Ovary (tissue), 3 donors: ENCODE data around the gene CDADC1.

Experiments
- EP300 ChIP-seq: sonication (generic); formaldehyde crosslinking; IDR thresholded peaks from one replicate; pipeline ENCODE4 v1.6.1; 2017; ENCODE audit warnings: antibody characterized with exemption
- TF ChIP-seq, protein P1 (sequence below), 3 donors: fragments of 450-650 bp in 2 of 3; fragments of 200-600 bp in 1 of 3; IDR thresholded peaks; one replicate each; pipeline versions ENCODE4 v1.5.1 to v1.8.0; 2016 to 2022; ENCODE audit warnings: antibody characterized with exemption in 3 of 3, mild to moderate bottlenecking in 1 of 3
- donor health status: DM: no; HTN: no; CAD: no.

DNA sequence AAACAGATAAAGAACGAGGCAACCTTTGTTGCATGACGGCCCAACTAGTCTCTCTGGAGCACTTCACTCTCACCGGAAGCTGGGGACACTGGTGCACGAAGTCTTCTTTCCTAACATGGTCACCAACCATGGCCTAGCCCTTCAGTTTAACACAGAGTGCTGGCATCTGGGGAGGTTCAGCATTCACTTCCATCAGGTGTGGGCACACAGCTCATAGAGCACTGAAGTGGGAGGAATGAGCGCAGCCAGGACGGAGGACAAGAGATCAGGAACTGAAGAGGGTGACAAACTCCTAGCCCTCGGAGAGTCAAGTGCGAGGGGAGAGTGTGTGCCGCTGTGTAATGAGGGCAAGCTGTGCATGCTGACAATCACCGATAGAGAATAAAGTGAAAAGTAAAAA lies 92.4 kb downstream of the CDADC1 start:
- TF ChIP-seq, protein P1, sequence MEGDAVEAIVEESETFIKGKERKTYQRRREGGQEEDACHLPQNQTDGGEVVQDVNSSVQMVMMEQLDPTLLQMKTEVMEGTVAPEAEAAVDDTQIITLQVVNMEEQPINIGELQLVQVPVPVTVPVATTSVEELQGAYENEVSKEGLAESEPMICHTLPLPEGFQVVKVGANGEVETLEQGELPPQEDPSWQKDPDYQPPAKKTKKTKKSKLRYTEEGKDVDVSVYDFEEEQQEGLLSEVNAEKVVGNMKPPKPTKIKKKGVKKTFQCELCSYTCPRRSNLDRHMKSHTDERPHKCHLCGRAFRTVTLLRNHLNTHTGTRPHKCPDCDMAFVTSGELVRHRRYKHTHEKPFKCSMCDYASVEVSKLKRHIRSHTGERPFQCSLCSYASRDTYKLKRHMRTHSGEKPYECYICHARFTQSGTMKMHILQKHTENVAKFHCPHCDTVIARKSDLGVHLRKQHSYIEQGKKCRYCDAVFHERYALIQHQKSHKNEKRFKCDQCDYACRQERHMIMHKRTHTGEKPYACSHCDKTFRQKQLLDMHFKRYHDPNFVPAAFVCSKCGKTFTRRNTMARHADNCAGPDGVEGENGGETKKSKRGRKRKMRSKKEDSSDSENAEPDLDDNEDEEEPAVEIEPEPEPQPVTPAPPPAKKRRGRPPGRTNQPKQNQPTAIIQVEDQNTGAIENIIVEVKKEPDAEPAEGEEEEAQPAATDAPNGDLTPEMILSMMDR (IDR thresholded peaks at IDR 0.05), result no peak
- TF ChIP-seq EP300, result no peak
